Skeletal muscle satellite cell (primary cell): ENCODE measurements around the gene CR1.
A peak's percentile ranks its signal among the peaks of the same experiment; 100 is the strongest.
"Not testable (repeated sequence)": the region's sequence is repeated elsewhere in the genome, so short reads cannot be mapped to it uniquely, and the experiment has no call there.

ENCODE experiments used
- H3K27me3 ChIP-seq: 2 replicates; pipeline ENCODE4 v1.7.0; 2013; ENCODE audit warnings: low read length; ENCODE audit not compliant: control insufficient read depth, insufficient read depth
- H3K36me3 ChIP-seq: 2 replicates; pipeline ENCODE4 v1.7.0; 2013; ENCODE audit warnings: mild to moderate bottlenecking, control low read depth, low read length; ENCODE audit not compliant: insufficient read depth
- H3K4me1 ChIP-seq: 2 replicates; pipeline ENCODE4 v1.7.0; 2013; ENCODE audit warnings: low read length; ENCODE audit not compliant: control insufficient read depth, insufficient read depth
- H3K4me2 ChIP-seq: 2 replicates; pipeline ENCODE4 v1.7.0; 2013; ENCODE audit warnings: mild to moderate bottlenecking, low read length
- H3K4me3 ChIP-seq: 2 replicates; pipeline ENCODE4 v1.7.0; 2013; ENCODE audit warnings: low read length
- H3K9ac ChIP-seq: 2 replicates; pipeline ENCODE4 v1.7.0; 2013; ENCODE audit warnings: mild to moderate bottlenecking, low read depth, low read length, moderate library complexity
- H3K9me3 ChIP-seq: replicated peaks from 2 replicates; pipeline ENCODE4 v1.7.0; 2013; ENCODE audit warnings: mild to moderate bottlenecking, control low read depth, low read length

CR1 gene

DNA sequence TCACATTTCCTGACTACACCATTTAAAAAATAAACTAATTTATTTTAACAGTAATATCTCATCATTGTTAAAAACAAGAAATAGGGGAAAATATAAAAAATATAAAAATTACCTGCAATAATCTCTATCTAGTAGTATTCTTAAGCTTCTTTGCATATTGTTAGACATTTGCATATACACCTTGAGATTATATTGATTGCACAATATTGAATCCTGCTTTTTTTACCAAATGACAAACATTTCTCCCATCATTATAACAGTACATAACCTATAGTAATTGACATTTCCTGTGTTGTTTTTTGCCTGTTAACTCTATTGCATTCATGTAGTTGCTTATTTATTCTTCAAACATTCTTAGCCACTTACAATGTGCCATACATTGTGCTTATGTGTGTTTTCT is 137.3 kb downstream of the CR1 start:
- Histone ChIP-seq H3K27me3 (peaks cover 10% of the 10 kb centered on the region), H3K9ac (no peak overlapping the region), H3K4me2 (no peak overlapping the region), H3K4me1 (no peaks in the 10 kb centered on the region), H3K9me3 (no peaks in the 10 kb centered on the region), H3K4me3 (no peak overlapping the region), H3K36me3 (no peaks in the 10 kb centered on the region)

DNA sequence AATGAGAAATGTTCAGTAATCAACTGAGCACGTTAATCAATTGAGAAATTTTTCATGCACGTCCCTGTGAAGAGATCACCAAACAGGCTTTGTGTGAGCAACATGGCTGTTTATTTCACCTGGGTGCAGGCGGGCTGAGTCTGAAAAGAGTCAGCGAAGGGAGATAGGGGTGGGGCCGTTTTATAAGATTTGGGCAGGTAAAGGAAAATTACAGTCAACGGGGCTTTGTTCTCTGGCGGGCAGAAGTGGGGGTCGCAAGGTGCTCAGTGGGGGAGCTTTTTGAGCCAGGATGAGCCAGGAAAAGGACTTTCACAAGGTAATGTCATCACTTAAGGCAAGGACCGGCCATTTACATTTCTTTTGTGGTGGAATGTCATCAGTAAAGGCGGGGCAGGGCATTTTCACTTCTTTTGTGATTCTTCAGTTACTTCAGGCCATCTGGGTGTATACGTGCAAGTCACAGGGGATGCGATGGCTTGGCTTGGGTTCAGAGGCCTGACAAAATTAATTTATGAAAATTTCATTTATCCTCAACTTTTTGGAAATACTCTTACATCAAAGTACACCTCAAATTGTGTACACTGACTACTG is 137.8 kb downstream of the CR1 start:
- peaks cover 11% of the 10 kb centered on the region for H3K27me3 ChIP-seq
- H3K36me3 ChIP-seq, H3K9me3 ChIP-seq, H3K4me2 ChIP-seq, H3K4me1 ChIP-seq, H3K9ac ChIP-seq, H3K4me3 ChIP-seq: not testable (repeated sequence)

DNA sequence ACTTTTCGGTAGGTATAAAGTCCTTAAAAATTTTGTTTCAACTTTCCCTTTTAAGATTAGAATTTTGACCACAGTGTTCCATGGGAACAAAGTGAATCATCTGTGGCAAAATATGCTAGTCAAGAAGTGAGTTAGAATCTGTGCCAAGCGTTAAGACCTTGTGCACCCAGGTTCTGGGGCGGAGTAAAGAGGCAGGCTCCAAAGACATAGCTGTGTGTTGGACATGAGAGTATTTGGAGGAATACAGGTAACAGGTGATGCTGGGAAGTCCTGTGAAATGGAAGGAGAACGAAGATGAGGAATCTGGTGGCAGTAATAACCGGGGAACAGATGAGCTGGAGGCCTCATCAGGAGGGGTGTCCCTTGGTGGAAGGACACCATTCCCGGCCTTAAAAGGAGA is 138.3 kb downstream of the CR1 start:
- not testable (repeated sequence) for H3K4me3 ChIP-seq, H3K4me1 ChIP-seq, H3K9ac ChIP-seq, H3K9me3 ChIP-seq, H3K4me2 ChIP-seq, H3K36me3 ChIP-seq
- peaks cover 11% of the 10 kb centered on the region for H3K27me3 ChIP-seq

DNA sequence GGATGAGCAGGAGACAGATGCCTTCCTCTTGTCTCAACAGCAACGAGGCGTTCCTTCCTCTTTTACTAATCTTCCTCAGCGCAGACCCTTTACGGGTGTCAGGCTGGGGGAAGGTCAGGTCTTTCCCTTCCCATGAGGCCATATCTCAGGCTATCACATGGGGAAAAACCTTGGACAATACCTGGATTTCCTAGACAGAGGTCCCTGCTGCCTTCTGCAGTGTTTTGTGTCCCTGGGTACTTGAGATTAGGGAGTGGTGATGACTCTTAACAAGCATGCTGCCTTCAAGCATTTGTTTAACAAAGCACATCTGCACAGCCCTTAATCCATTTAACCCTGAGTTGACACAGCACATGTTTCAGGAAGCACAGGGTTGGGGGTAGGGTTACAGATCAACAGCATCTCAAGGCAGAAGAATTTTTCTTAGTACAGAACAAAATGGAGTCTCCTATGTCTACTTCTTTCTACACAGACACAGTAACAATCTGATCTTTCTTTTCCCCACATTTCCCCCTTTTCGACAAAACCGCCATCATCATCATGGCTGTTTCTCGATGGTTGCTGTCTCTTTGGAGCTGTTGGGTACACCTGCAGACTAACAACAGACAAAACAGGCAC is 139.7 kb downstream of the CR1 start:
- peaks cover 11% of the 10 kb centered on the region for H3K27me3 ChIP-seq
- not testable (repeated sequence) for H3K4me3 ChIP-seq, H3K9ac ChIP-seq, H3K9me3 ChIP-seq, H3K4me2 ChIP-seq, H3K4me1 ChIP-seq, H3K36me3 ChIP-seq

DNA sequence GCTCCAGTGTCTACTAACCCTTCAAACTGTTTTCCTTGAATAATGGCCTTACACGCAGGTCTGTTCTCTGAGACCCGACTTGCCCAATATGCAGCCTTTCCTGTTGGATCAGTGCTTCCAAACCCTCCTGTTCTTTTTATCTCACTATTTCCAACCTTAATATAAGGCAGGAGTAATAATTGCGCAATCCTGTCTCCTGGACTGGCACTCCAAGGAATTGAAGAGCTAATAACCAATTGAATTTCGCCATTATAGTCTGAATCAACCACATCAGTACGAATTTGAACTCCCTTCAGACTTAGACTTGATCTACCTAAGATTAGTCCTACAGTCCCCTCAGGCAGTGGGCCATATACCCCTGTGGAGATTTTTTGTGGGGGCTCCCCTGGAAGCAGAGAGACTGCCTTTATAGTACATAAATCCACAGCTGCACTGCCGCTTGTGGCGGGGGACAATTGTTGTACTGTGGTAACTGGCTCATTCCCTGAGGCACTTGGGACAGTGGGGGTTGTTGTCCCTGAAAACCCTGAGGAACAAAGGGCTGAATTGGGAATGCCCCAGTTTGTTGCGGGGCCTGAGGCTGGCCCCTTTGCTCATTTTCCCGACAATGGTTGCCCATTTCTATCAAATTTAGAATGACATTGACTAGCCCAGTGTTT is 142.7 kb downstream of the CR1 start:
- not testable (repeated sequence) for H3K9ac ChIP-seq, H3K4me2 ChIP-seq, H3K4me1 ChIP-seq, H3K4me3 ChIP-seq, H3K36me3 ChIP-seq, H3K9me3 ChIP-seq
- peaks cover 18% of the 10 kb centered on the region for H3K27me3 ChIP-seq

DNA sequence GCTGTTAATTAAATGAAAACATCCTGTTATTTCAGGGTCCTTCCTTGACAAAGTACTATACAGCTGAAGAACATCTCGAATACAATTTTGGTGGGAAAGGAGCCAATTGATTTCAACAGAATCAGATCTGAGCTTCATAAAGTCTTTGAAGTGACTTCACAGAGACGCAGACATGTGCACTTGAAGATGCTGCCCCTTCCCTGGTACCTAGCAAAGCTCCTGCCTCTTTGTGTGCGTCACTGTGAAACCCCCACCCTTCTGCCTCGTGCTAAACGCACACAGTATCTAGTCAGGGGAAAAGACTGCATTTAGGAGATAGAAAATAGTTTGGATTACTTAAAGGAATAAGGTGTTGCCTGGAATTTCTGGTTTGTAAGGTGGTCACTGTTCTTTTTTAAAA is 143.4 kb downstream of the CR1 start:
- H3K4me2 ChIP-seq, H3K9ac ChIP-seq, H3K4me3 ChIP-seq, H3K36me3 ChIP-seq, H3K4me1 ChIP-seq, H3K9me3 ChIP-seq: not testable (repeated sequence)
- H3K27me3 ChIP-seq, result peaks cover 24% of the 10 kb centered on the region

DNA sequence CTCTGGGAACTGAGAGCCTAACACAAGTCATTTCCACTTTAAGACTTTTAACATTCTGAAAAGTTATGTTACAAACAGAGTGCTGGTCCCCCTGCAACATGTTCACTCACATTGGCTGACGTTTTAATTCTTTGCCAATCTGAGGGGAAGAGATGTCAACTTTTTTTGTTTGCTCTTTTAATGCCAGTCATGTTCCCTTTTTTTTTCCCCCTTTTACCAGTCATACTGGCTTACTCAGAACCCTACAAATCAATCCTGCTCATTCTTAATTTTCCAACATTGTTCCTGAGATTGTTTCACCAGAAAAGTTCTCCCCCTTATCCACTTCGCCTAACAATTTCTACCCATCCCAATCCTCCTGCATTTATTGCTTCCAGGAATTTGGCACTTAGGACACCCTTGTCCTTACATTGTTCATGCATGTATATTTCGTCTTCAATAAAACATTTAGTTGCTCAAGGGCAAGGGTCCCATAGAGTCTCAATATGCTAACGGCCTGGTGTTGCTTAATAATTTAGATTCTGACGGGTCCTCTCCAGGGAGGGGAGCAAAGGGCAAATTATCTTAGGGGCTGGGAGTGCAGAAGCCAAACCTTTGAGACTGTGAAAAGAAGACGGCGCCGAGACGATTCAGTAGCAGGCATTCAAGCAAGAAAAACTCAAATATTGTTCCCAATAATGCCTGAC is 148.4 kb downstream of the CR1 start:
- peaks cover 4% of the 10 kb centered on the region for H3K4me1 ChIP-seq
- H3K9ac ChIP-seq, result no peak overlapping the region
- H3K4me2 ChIP-seq, result peak overlapping the region; percentile 91
- peaks cover 39% of the 10 kb centered on the region for H3K27me3 ChIP-seq
- peak overlapping the region; percentile 73 for H3K4me3 ChIP-seq
- H3K9me3 ChIP-seq, result no peaks in the 10 kb centered on the region
- no peaks in the 10 kb centered on the region for H3K36me3 ChIP-seq

DNA sequence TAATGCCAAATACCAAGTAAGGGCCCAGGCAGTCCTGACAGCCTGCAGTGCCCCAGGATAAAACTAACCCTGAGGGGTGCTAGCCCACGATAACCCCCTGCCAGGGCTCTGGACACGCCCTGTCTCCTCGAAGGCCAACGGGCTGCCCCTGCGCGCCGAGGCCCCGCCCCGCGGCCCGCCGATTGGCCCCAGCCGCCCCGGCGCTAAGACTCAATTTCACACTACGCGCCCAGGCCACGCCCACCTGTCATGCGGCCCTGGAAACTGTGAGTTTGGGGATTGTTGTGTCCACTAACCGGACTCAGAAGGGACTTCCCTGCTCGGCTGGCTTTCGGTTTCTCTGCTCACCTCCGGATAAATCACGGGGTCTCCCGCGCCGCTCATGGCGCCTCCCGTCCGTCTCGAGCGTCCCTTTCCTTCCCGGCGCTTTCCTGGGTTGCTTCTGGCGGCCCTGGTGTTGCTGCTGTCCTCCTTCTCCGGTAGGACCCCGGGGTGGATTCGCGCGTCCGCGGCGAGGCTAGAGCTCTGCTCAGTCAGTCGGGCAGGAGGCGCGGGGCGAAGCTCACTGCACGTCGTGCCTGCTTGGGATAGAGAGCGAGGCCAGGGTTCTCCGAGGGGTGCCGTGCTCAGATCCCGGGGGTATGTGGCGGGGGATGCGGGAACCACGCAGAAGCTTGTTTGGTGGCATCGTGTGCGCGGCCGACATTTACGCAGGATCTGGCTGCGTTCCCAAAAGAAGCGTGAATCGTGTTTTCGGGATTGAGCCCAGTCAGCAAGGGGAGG is 149.1 kb downstream of the CR1 start, which contains the start of gene CR1L:
TSS of gene CR1L (plus strand) at position 282 of the 783 bp plus-strand sequence. CDS start at position 383, 101 bp downstream.
- no peaks in the 10 kb centered on the region for H3K36me3 ChIP-seq
- no peak within 1 kb of the TSS for H3K9ac ChIP-seq
- H3K27me3 ChIP-seq, result peaks cover 45% of the 10 kb centered on the region
- H3K4me2 ChIP-seq, result peak within 1 kb of the TSS; percentile 91
- H3K4me1 ChIP-seq, result peaks cover 4% of the 10 kb centered on the region
- peak within 1 kb of the TSS; percentile 73 for H3K4me3 ChIP-seq
- H3K9me3 ChIP-seq, result no peaks in the 10 kb centered on the region

DNA sequence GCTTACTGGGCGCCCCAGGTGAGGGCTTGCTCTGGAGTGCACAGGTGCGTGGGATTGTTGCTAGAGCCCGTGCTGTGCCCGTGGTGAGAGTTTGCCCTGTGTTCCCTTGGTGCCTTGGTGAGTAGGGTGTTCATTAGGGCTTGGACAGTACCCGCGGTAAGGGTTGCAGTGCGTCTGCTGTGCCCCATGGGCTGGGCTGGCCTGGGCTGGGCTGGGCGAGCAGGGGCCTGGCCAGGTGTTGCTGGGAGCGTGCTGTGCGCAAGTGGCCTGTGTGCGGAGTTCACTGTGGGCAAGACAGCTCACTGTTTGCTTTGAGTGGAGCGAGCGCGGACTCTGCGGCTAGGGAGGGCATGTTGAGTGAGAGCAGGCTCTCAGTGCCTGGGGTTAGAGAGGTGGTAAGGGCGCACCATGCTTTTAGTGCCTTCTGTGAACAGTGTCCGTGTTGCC is 149.7 kb downstream of the CR1 start:
- peak overlapping the region; percentile 73 for H3K4me3 ChIP-seq
- H3K4me2 ChIP-seq, result peak overlapping the region; percentile 91
- H3K36me3 ChIP-seq, result no peaks in the 10 kb centered on the region
- peaks cover 50% of the 10 kb centered on the region for H3K27me3 ChIP-seq
- no peak overlapping the region for H3K9ac ChIP-seq
- no peaks in the 10 kb centered on the region for H3K9me3 ChIP-seq
- peaks cover 4% of the 10 kb centered on the region for H3K4me1 ChIP-seq

DNA sequence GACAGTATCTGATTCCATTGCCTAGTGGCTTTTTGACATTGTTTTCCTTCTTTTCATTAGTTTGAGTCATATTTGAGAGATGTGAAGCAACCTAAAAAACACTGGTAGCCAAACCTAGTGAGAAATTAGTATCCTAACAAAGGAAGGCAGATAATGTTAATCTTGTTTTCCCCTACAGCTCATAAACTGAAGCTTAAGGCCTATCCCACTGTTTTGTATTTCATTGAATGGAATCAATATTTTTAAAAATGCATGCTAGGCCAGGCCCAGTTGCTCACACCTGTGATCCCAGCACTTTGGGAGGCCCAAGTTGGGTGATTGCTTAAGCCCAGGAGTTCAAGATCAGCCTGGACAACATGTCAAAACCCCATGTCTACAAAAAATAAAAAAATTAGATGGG is 150.2 kb downstream of the CR1 start:
- H3K4me1 ChIP-seq, result peaks cover 4% of the 10 kb centered on the region

DNA sequence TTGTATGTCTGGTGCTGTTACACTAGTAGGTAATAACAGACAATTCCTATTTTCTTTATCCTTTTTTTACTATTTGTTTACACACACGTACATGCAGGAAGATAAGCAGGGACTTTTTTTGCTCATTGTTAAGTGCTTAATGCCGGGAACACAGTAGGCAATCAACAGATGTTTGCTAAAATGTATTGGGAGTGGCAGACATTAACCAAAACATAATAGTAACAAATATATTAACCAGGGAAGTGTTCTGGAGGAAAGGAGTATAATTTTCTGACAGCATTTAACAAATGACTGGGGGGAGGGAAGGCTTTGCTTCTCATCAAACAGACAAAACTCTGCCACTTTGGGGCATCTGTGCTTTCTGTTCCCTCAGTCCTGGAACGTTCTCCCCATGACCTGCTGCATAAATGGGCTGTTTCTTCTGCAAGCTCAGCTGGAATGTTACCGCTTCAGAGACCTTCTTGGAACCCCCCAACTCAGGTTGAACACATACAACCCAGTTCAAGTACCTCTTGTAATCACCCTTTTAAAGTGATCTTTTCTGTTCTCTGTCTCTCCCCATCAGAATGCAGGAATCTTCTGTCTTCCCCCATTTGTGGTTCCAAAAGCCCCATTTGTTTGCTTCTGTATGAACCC is 151.1 kb downstream of the CR1 start:
- Histone ChIP-seq H3K27me3 (peaks cover 44% of the 10 kb centered on the region), H3K9me3 (no peaks in the 10 kb centered on the region), H3K9ac (no peak overlapping the region), H3K4me1 (peaks cover 4% of the 10 kb centered on the region), H3K4me2 (no peak overlapping the region), H3K4me3 (no peak overlapping the region), H3K36me3 (no peaks in the 10 kb centered on the region)

More for the DNA sequence above, 150.2 kb downstream of the CR1 start:
- Histone ChIP-seq H3K9me3 (no peaks in the 10 kb centered on the region), H3K9ac (no peak overlapping the region), H3K4me2 (no peak overlapping the region), H3K27me3 (peaks cover 49% of the 10 kb centered on the region), H3K4me3 (no peak overlapping the region), H3K36me3 (no peaks in the 10 kb centered on the region)
